LNCaP clone FGC (cell line): ENCODE data around the gene DENND2C.
A peak's percentile ranks its signal among the peaks of the same experiment; 100 is the strongest.
"Not testable (repeated sequence)": the region's sequence is repeated elsewhere in the genome, so short reads cannot be mapped to it uniquely, and the experiment has no call there.

Experiments
- DNase-seq: peaks from one replicate; pipeline ENCODE4 v3.0.0-alpha.2; 2011; ENCODE audit warnings: low read depth
- H3K4me3 ChIP-seq: 2 replicates; pipeline ENCODE4 v1.5.1; 2011; ENCODE audit warnings: mild to moderate bottlenecking, low read depth, low read length, control low read depth
- TF ChIP-seq, protein P1 (sequence below): IDR thresholded peaks from 2 replicates; pipeline ENCODE4 v1.5.1; 2012; ENCODE audit warnings: mild to moderate bottlenecking; ENCODE audit not compliant: control insufficient read depth, insufficient read depth; ENCODE audit errors: extremely low read depth

Gene DENND2C

DNA sequence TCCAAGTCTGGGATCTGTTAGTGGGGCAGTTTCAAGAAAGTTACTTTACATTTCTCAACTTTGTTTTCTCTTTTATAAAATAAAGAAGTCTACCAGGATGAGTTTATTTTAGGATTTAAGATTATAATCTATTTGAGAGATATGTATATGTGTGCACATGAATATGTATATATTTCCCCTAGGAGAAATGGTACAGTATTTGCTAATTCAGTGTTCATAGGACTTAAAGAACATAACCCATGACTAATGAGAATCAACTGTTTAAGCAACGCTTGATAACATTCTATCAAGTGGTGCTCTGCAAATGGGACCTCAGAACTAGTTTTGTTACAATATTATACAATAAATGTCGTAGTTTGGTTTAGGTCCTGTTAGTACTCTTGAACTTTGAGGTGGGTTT lies 95.5 kb downstream of the DENND2C start:
- TF ChIP-seq, protein P1, sequence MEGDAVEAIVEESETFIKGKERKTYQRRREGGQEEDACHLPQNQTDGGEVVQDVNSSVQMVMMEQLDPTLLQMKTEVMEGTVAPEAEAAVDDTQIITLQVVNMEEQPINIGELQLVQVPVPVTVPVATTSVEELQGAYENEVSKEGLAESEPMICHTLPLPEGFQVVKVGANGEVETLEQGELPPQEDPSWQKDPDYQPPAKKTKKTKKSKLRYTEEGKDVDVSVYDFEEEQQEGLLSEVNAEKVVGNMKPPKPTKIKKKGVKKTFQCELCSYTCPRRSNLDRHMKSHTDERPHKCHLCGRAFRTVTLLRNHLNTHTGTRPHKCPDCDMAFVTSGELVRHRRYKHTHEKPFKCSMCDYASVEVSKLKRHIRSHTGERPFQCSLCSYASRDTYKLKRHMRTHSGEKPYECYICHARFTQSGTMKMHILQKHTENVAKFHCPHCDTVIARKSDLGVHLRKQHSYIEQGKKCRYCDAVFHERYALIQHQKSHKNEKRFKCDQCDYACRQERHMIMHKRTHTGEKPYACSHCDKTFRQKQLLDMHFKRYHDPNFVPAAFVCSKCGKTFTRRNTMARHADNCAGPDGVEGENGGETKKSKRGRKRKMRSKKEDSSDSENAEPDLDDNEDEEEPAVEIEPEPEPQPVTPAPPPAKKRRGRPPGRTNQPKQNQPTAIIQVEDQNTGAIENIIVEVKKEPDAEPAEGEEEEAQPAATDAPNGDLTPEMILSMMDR = no peak
- no peak for DNase-seq

DNA sequence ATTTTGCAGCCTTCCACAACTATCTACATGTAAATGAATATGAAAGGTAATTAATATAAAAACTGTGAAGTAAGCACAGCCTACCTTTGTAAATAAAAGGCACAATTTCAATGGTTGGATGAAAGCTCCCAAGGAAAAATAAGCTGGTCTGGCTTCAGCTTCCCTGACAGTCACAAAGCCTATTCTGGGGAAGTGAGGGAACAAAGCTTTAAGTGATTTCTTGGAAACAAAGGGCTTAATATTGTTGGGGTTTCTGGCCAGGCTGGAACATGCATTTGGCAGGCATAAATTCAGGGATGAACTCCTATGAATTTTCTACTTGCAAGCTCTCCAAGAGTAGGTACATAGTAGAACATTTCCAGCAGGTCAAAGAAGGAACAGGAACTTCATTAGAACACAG lies 105.7 kb downstream of the DENND2C start:
- TF ChIP-seq, protein P1 = no peak
- H3K4me3 ChIP-seq = no peak overlapping the region
- no peak for DNase-seq

More for the DNA sequence above, 95.5 kb downstream of the DENND2C start:
- no peak overlapping the region for H3K4me3 ChIP-seq

DNA sequence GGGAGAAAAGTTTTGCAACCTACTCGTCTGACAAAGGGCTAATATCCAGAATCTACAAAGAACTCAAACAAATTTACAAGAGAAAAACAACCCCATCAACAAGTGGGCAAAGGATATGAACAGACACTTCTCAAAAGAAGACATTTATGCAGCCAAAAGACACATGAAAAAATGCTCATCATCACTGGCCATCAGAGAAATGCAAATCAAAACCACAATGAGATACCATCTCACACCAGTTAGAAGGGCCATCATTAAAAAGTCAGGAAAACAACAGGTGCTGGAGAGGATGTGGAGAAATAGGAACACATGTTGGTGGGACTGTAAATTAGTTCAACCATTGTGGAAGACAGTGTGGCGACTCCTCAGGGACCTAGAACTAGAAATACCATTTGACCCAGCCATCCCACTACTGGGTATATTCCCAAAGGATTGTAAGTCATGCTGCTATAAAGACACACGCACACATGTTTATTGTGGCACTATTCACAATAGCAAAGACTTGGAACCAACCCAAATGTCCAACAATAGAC lies 106.8 kb downstream of the DENND2C start:
- not testable (repeated sequence) for DNase-seq, H3K4me3 ChIP-seq

DNA sequence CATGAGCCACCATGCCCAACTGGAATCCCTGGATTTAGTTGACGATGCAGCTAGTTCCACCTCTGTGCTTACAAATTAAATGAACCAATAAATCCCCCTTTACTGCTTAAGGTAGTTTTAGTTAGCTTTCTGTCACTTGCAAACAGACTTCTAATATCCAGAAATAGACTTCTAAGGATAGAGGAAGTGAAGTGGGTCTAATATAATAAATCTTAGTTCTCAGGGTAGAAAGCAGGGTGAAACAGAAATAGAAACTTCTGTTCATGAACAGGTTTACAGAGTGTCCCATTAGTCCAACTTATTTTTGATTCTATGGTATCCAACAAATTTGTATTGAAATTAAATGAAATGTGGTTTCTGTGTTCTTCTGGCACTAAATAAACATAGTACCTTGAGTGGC lies 108.5 kb downstream of the DENND2C start:
- H3K4me3 ChIP-seq = no peak overlapping the region
- TF ChIP-seq, protein P1 = no peak
- no peak for DNase-seq

DNA sequence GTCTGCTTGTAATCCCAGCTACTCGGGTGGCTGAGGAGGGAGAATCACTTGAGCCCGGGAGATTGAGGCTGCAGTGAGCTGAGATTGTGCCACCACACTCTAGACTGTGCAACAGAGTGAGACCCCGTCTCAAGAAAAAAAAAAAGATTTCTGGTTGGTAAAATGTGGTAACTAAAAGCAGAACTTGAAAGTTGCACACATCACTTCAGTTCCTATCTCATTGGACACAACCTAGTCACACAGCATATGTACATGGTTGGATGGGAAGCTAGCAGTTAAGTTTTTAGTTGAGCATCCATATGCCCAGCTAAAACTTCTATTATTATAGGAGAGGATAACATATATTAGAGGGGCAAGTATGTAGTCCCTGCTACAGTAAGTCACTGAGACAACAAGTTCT lies 110.5 kb downstream of the DENND2C start:
- TF ChIP-seq, protein P1 = no peak
- no peak overlapping the region for H3K4me3 ChIP-seq
- no peak for DNase-seq

DNA sequence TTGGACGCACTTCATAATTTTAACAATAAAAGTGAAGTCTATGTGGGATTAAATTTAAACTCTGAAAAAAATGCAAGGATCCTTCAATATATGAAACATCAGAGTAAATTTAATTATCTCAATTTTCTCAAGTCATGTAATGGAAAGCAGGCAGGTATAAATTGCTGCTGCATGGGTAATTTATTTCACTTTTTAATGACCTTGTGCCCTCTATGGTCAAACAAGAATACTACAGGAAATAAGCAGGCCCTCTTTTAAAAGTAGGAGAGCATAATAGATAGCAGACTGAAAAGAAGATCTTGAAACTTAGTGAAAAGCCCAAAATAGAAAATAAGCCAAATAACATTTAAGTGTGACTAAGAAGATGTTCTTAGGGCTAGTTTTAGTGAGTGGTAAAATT lies 111.3 kb downstream of the DENND2C start:
- TF ChIP-seq, protein P1 = peak; percentile 52
- no peak for DNase-seq
- no peak overlapping the region for H3K4me3 ChIP-seq

DNA sequence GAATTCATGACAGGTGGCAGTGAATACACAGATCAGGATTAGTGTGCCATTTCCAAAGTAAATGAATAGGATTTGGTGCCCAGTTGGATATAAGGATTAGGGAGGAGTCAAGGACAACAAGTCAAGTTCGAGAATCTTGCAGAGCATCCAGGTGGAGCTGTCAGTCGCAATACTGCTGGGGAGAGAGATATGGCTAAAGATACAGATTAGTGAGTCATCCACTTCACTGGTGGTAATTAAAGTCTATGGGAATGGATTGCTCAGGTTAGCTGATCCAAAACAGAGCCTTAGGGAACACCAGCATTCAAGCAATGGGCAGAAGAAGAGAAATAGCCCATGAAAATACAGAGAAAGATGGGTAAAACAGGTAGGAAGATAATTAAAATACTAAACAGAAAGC lies 115.3 kb downstream of the DENND2C start:
- no peak overlapping the region for H3K4me3 ChIP-seq
- no peak for DNase-seq
- TF ChIP-seq, protein P1 = no peak

DNA sequence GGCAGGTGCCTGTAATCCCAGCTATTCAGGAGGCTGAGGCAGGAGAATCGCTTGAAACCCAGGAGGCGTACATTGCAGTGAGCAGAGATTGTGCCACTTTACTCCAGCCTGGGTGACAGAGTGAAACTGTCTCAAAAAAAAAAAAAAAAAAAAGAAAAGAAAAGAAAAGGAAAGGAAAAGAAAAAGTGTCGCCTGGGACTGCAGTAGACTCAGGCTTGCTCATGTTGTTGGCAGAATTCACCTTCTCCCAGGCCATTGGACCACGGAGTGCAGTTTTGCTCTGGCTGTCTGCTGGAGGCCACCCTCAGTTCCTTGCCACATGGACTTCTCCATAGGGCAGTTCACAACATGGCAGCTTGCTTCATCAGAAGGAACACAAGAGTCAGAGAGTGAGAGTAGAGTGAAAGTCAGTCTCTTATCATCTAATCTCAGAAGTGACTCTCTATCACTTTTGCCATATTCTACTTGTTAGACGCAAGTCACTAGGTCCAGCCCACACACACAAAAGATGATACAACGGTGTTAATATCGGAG lies 117.7 kb downstream of the DENND2C start:
- TF ChIP-seq, protein P1 = no peak
- DNase-seq = no peak
- no peak overlapping the region for H3K4me3 ChIP-seq
